Liver (tissue), 2 donors: ENCODE results near the gene USP30.

Experiments used
- TF ChIP-seq, protein P1 (sequence below): fragments of 150-350 bp; IDR thresholded peaks from 2 replicates; pipeline ENCODE4 v1.5.1; 2017; ENCODE audit warnings: improper control_type of control experiment, low read depth, low read length; ENCODE audit not compliant: missing input control
- TF ChIP-seq, protein P2 (sequence below): IDR thresholded peaks from 2 replicates; pipeline ENCODE4 v1.6.1; 2016; ENCODE audit warnings: antibody characterized with exemption
- donor health status: healthy.

DNA sequence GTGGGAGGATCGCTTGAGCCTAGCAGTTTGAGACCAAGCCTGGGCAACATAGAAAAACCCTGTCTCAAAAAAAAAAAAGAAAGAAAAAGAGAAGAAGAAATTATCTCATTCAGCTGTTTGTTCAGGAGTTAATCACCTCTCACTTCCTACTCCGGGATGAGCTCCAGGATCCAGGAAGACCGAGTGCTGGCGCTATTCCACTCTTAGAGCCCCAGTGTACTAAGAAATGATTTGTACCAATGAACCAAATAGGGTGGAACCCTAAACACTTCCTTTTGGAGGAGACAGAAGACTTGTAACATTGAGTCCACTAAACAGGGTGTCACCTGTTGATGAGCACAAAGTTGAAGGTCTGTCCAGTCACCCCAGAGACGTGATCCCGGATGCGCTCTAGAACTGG is 37.3 kb downstream of the USP30 start:
- TF ChIP-seq, protein P1, sequence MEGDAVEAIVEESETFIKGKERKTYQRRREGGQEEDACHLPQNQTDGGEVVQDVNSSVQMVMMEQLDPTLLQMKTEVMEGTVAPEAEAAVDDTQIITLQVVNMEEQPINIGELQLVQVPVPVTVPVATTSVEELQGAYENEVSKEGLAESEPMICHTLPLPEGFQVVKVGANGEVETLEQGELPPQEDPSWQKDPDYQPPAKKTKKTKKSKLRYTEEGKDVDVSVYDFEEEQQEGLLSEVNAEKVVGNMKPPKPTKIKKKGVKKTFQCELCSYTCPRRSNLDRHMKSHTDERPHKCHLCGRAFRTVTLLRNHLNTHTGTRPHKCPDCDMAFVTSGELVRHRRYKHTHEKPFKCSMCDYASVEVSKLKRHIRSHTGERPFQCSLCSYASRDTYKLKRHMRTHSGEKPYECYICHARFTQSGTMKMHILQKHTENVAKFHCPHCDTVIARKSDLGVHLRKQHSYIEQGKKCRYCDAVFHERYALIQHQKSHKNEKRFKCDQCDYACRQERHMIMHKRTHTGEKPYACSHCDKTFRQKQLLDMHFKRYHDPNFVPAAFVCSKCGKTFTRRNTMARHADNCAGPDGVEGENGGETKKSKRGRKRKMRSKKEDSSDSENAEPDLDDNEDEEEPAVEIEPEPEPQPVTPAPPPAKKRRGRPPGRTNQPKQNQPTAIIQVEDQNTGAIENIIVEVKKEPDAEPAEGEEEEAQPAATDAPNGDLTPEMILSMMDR = no peak
- TF ChIP-seq, protein P2, sequence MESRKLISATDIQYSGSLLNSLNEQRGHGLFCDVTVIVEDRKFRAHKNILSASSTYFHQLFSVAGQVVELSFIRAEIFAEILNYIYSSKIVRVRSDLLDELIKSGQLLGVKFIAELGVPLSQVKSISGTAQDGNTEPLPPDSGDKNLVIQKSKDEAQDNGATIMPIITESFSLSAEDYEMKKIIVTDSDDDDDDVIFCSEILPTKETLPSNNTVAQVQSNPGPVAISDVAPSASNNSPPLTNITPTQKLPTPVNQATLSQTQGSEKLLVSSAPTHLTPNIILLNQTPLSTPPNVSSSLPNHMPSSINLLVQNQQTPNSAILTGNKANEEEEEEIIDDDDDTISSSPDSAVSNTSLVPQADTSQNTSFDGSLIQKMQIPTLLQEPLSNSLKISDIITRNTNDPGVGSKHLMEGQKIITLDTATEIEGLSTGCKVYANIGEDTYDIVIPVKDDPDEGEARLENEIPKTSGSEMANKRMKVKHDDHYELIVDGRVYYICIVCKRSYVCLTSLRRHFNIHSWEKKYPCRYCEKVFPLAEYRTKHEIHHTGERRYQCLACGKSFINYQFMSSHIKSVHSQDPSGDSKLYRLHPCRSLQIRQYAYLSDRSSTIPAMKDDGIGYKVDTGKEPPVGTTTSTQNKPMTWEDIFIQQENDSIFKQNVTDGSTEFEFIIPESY = no peak
